ENCODE data around the gene GRIK5.

The GRIK5 gene

GRCh38 chr19:42005504-42005903 lies 64.5 kb downstream of the GRIK5 start:
- no peaks in the 10 kb centered on the region for H3K4me1 Mint-ChIP-seq (ENCODE audit: low read depth)
- H3K9me3 Mint-ChIP-seq: no peaks in the 10 kb centered on the region
- H3K4me3 Mint-ChIP-seq: no peak overlapping the region
- H3K36me3 Mint-ChIP-seq (ENCODE audit: low read depth): no peaks in the 10 kb centered on the region
- H3K27ac Mint-ChIP-seq: no peak overlapping the region
- peaks cover 23% of the 10 kb centered on the region for H3K27me3 Mint-ChIP-seq
- DNase-seq: no peak

GRCh38 chr19:42003506-42004294 lies 66.3 kb downstream of the GRIK5 start:
- Mint-ChIP-seq H3K4me1 (ENCODE audit: low read depth) (peaks cover 3% of the 10 kb centered on the region), H3K27me3 (peaks cover 37% of the 10 kb centered on the region), H3K9me3 (no peaks in the 10 kb centered on the region), H3K4me3 (no peak overlapping the region), H3K27ac (no peak overlapping the region), H3K36me3 (ENCODE audit: low read depth) (no peaks in the 10 kb centered on the region)
- no peak for DNase-seq

GRCh38 chr19:41999878-42000208 lies 70.2 kb downstream of the GRIK5 start:
- Mint-ChIP-seq H3K9me3 (no peaks in the 10 kb centered on the region), H3K36me3 (ENCODE audit: low read depth) (no peaks in the 10 kb centered on the region), H3K4me3 (no peak overlapping the region), H3K27me3 (peaks cover 71% of the 10 kb centered on the region), H3K4me1 (ENCODE audit: low read depth) (peaks cover 21% of the 10 kb centered on the region), H3K27ac (no peak overlapping the region)
- DNase-seq: no peak

GRCh38 chr19:41999071-41999877 lies 70.7 kb downstream of the GRIK5 start:
- H3K4me3 Mint-ChIP-seq: no peak overlapping the region
- peak; percentile 37 for DNase-seq
- no peak overlapping the region for H3K27ac Mint-ChIP-seq
- peaks cover 24% of the 10 kb centered on the region for H3K4me1 Mint-ChIP-seq (ENCODE audit: low read depth)
- peaks cover 75% of the 10 kb centered on the region for H3K27me3 Mint-ChIP-seq
- no peaks in the 10 kb centered on the region for H3K9me3 Mint-ChIP-seq
- H3K36me3 Mint-ChIP-seq (ENCODE audit: low read depth): no peaks in the 10 kb centered on the region

GRCh38 chr19:41998246-41999020 lies 71.6 kb downstream of the GRIK5 start:
- no peak overlapping the region for H3K4me3 Mint-ChIP-seq
- no peaks in the 10 kb centered on the region for H3K36me3 Mint-ChIP-seq (ENCODE audit: low read depth)
- H3K27ac Mint-ChIP-seq: no peak overlapping the region
- peaks cover 72% of the 10 kb centered on the region for H3K27me3 Mint-ChIP-seq
- H3K4me1 Mint-ChIP-seq (ENCODE audit: low read depth): peaks cover 26% of the 10 kb centered on the region
- DNase-seq: peak; percentile 60
- H3K9me3 Mint-ChIP-seq: no peaks in the 10 kb centered on the region

GRCh38 chr19:41997851-41998229 lies 72.2 kb downstream of the GRIK5 start:
- no peaks in the 10 kb centered on the region for H3K36me3 Mint-ChIP-seq (ENCODE audit: low read depth)
- H3K27ac Mint-ChIP-seq: no peak overlapping the region
- H3K4me3 Mint-ChIP-seq: no peak overlapping the region
- peaks cover 73% of the 10 kb centered on the region for H3K27me3 Mint-ChIP-seq
- no peak for DNase-seq
- no peaks in the 10 kb centered on the region for H3K9me3 Mint-ChIP-seq
- H3K4me1 Mint-ChIP-seq (ENCODE audit: low read depth): peaks cover 28% of the 10 kb centered on the region

- Mint-ChIP-seq H3K4me1 (ENCODE audit: low read depth) (peaks cover 28% of the 10 kb centered on the region), H3K4me3 (no peak overlapping the region)
These were observed 72.7 kb downstream of the GRIK5 start for GRCh38 chr19:41997121-41997850.

GRCh38 chr19:41995959-41996797 lies 73.8 kb downstream of the GRIK5 start:
- Mint-ChIP-seq H3K36me3 (ENCODE audit: low read depth) (no peaks in the 10 kb centered on the region), H3K4me1 (ENCODE audit: low read depth) (peaks cover 28% of the 10 kb centered on the region), H3K27me3 (peaks cover 61% of the 10 kb centered on the region), H3K27ac (no peak overlapping the region), H3K9me3 (no peaks in the 10 kb centered on the region), H3K4me3 (no peak overlapping the region)
- DNase-seq: no peak

More at GRCh38 chr19:41997121-41997850, 72.7 kb downstream of the GRIK5 start:
- no peak overlapping the region for H3K27ac Mint-ChIP-seq
- peak; percentile 69 for DNase-seq
- no peaks in the 10 kb centered on the region for H3K36me3 Mint-ChIP-seq (ENCODE audit: low read depth)
- H3K27me3 Mint-ChIP-seq: peaks cover 71% of the 10 kb centered on the region
- H3K9me3 Mint-ChIP-seq: no peaks in the 10 kb centered on the region

GRCh38 chr19:41994994-41995958 lies 74.7 kb downstream of the GRIK5 start:
- peaks cover 28% of the 10 kb centered on the region for H3K4me1 Mint-ChIP-seq (ENCODE audit: low read depth)
- H3K4me3 Mint-ChIP-seq: no peak overlapping the region
- peaks cover 54% of the 10 kb centered on the region for H3K27me3 Mint-ChIP-seq
- no peaks in the 10 kb centered on the region for H3K9me3 Mint-ChIP-seq
- no peak overlapping the region for H3K27ac Mint-ChIP-seq
- no peaks in the 10 kb centered on the region for H3K36me3 Mint-ChIP-seq (ENCODE audit: low read depth)
- DNase-seq: no peak

GRCh38 chr19:41994521-41994971 lies 75.5 kb downstream of the GRIK5 start:
- H3K27me3 Mint-ChIP-seq: peaks cover 46% of the 10 kb centered on the region
- H3K4me3 Mint-ChIP-seq: peak overlapping the region; percentile 18
- no peaks in the 10 kb centered on the region for H3K9me3 Mint-ChIP-seq
- no peak overlapping the region for H3K27ac Mint-ChIP-seq
- DNase-seq: peak; percentile 31
- H3K4me1 Mint-ChIP-seq (ENCODE audit: low read depth): peaks cover 28% of the 10 kb centered on the region
- no peaks in the 10 kb centered on the region for H3K36me3 Mint-ChIP-seq (ENCODE audit: low read depth)

- Mint-ChIP-seq H3K27ac (no peak within 1 kb of the TSS), H3K27me3 (peaks cover 42% of the 10 kb centered on the region), H3K4me1 (ENCODE audit: low read depth) (peaks cover 26% of the 10 kb centered on the region), H3K4me3 (peak within 1 kb of the TSS; percentile 79), H3K9me3 (no peaks in the 10 kb centered on the region), H3K36me3 (ENCODE audit: low read depth) (no peaks in the 10 kb centered on the region)
- peak; percentile 81 for DNase-seq
These were observed 76.2 kb downstream of the GRIK5 start, which contains the start of gene ATP1A3 for GRCh38 chr19:41993612-41994483. Gene ATP1A3, minus strand, starts transcription at chr19:41994230. Its CDS starts 154 bp downstream, at chr19:41994076.

Measured in activated T-cell treated with anti-CD3 and anti-CD28 coated beads, Interleukin-2, amount 50 U/mL, for 24 hours (primary cell).